H9 (cell line): ENCODE measurements around the gene CACNA2D4. TPM values are rescaled to one million over a fixed set of nuclear protein-coding genes. Genes with fewer than 3 reads are reported as not detected.

Experiments used
- DNase-seq: peaks from one replicate; pipeline ENCODE4 v3.0.0-alpha.2; 2017
- H2AFZ ChIP-seq: one replicate; pipeline ENCODE4 v1.6.1; 2013; ENCODE audit warnings: mild to moderate bottlenecking, low read length, control low read depth, moderate library complexity
- H2AK5ac ChIP-seq: 2 replicates; pipeline ENCODE4 v1.6.1; 2013; ENCODE audit warnings: low read length, control low read depth, mixed read lengths; ENCODE audit not compliant: insufficient read length
- H2BK120ac ChIP-seq: one replicate; pipeline ENCODE4 v1.6.1; 2013; ENCODE audit warnings: low read depth, mild to moderate bottlenecking, low read length, control low read depth, inconsistent platforms; ENCODE audit not compliant: poor library complexity, severe bottlenecking
- H2BK12ac ChIP-seq: 2 replicates; pipeline ENCODE4 v1.6.1; 2013; ENCODE audit warnings: low read length, control low read depth, mixed read lengths, low read depth; ENCODE audit not compliant: insufficient read length
- H2BK15ac ChIP-seq: 2 replicates; pipeline ENCODE4 v1.6.1; 2013; ENCODE audit warnings: low read depth, low read length, control low read depth
- H2BK20ac ChIP-seq: one replicate; pipeline ENCODE4 v1.6.1; 2013; ENCODE audit warnings: low read depth, mild to moderate bottlenecking, low read length, control low read depth, inconsistent platforms; ENCODE audit not compliant: poor library complexity, severe bottlenecking
- H2BK5ac ChIP-seq: 2 replicates; pipeline ENCODE4 v1.6.1; 2013; ENCODE audit warnings: low read length, control low read depth, mixed read lengths; ENCODE audit not compliant: insufficient read length
- H3K14ac ChIP-seq: 2 replicates; pipeline ENCODE4 v1.6.1; 2013; ENCODE audit warnings: low read length, control low read depth; ENCODE audit not compliant: insufficient read depth
- H3K18ac ChIP-seq: 2 replicates; pipeline ENCODE4 v1.6.1; 2013; ENCODE audit warnings: low read depth, mild to moderate bottlenecking, mixed read lengths, low read length, control low read depth; ENCODE audit not compliant: insufficient read length
- H3K23ac ChIP-seq: 2 replicates; pipeline ENCODE4 v1.6.1; 2013; ENCODE audit warnings: low read length, control low read depth, mixed read lengths, low read depth; ENCODE audit not compliant: insufficient read length
- H3K23me2 ChIP-seq: 2 replicates; pipeline ENCODE4 v1.6.1; 2013; ENCODE audit warnings: low read depth, mild to moderate bottlenecking, mixed read lengths, low read length, control low read depth; ENCODE audit not compliant: insufficient read length, poor library complexity, severe bottlenecking
- H3K27ac ChIP-seq: 2 replicates; pipeline ENCODE4 v1.5.1; 2013; ENCODE audit warnings: low read length, control low read depth, mixed read lengths, low read depth; ENCODE audit not compliant: insufficient read length
- H3K27me3 ChIP-seq: 2 replicates; pipeline ENCODE4 v1.6.1; 2013; ENCODE audit warnings: low read length, control low read depth, inconsistent platforms; ENCODE audit not compliant: insufficient read depth
- H3K4ac ChIP-seq: 2 replicates; pipeline ENCODE4 v1.6.1; 2013; ENCODE audit warnings: low read depth, mild to moderate bottlenecking, control low read depth, inconsistent platforms, low read length, moderate library complexity
- H3K4me1 ChIP-seq: 2 replicates; pipeline ENCODE4 v1.6.1; 2013; ENCODE audit warnings: low read length, control low read depth, inconsistent platforms; ENCODE audit not compliant: insufficient read depth
- H3K4me2 ChIP-seq: 2 replicates; pipeline ENCODE4 v1.6.1; 2013; ENCODE audit warnings: low read length, control low read depth, mixed read lengths; ENCODE audit not compliant: insufficient read length, insufficient read depth
- H3K56ac ChIP-seq: 2 replicates; pipeline ENCODE4 v1.6.1; 2013; ENCODE audit warnings: low read depth, mild to moderate bottlenecking, mixed read lengths, low read length, control low read depth; ENCODE audit not compliant: insufficient read length
- H3K79me1 ChIP-seq: 2 replicates; pipeline ENCODE4 v1.6.1; 2013; ENCODE audit warnings: low read depth, mild to moderate bottlenecking, moderate library complexity, low read length, control low read depth, inconsistent platforms; ENCODE audit not compliant: insufficient read depth, poor library complexity, severe bottlenecking
- H3K79me2 ChIP-seq: 2 replicates; pipeline ENCODE4 v1.6.1; 2013; ENCODE audit warnings: low read length, control low read depth, inconsistent platforms; ENCODE audit not compliant: insufficient read depth
- H3K9ac ChIP-seq: 2 replicates; pipeline ENCODE4 v1.6.1; 2013; ENCODE audit warnings: low read length, control low read depth, mixed read lengths; ENCODE audit not compliant: insufficient read length; ENCODE audit errors: extremely low read depth
- H3K9me3 ChIP-seq: one replicate; pipeline ENCODE4 v1.6.1; 2013; ENCODE audit warnings: low read depth, low read length, inconsistent platforms; ENCODE audit not compliant: control insufficient read depth
- H3T11ph ChIP-seq: one replicate; pipeline ENCODE4 v1.6.1; 2013; ENCODE audit warnings: mild to moderate bottlenecking, low read length, control low read depth, inconsistent platforms
- H4K20me1 ChIP-seq: one replicate; pipeline ENCODE4 v1.6.1; 2013; ENCODE audit not compliant: control insufficient read depth, insufficient read length, insufficient read depth
- H4K5ac ChIP-seq: 2 replicates; pipeline ENCODE4 v1.6.1; 2013; ENCODE audit warnings: low read depth, mild to moderate bottlenecking, mixed read lengths, low read length, control low read depth; ENCODE audit not compliant: insufficient read length
- H4K8ac ChIP-seq: replicated peaks from 2 replicates; pipeline ENCODE4 v1.6.1; 2013; ENCODE audit warnings: low read length, control low read depth, mixed read lengths, low read depth; ENCODE audit not compliant: insufficient read length
- H4K91ac ChIP-seq: 2 replicates; pipeline ENCODE4 v1.6.1; 2013; ENCODE audit warnings: low read depth, mild to moderate bottlenecking, moderate library complexity, mixed read lengths, low read length, control low read depth; ENCODE audit not compliant: insufficient read length
- H3K27ac Mint-ChIP-seq, 3 experiments: 2 replicates in 2 of 3; 3 replicates in 1 of 3; pipeline ENCODE4 v1.8.0; 2020 to 2021; ENCODE audit warnings: mixed read lengths in 3 of 3, mild to moderate bottlenecking in 1 of 3, moderate library complexity in 1 of 3
- H3K27me3 Mint-ChIP-seq: 2 replicates; pipeline ENCODE4 v1.8.0; 2021; ENCODE audit warnings: low read depth, mild to moderate bottlenecking, moderate library complexity, mixed read lengths
- H3K36me3 Mint-ChIP-seq, 3 experiments: 2 replicates in 2 of 3; 3 replicates in 1 of 3; pipeline ENCODE4 v1.8.0; 2020 to 2021; ENCODE audit warnings: low read depth in 3 of 3, mixed read lengths in 3 of 3; ENCODE audit not compliant: insufficient read depth in 1 of 3
- H3K4me1 Mint-ChIP-seq, 2 experiments: 2 replicates each; pipeline ENCODE4 v1.8.0; 2020; ENCODE audit warnings: mixed read lengths in 2 of 2
- H3K4me3 Mint-ChIP-seq, 2 experiments: 2 replicates in 1 of 2; 3 replicates in 1 of 2; pipeline ENCODE4 v1.8.0; 2020 to 2021; ENCODE audit warnings: mild to moderate bottlenecking in 2 of 2, mixed read lengths in 2 of 2, moderate library complexity in 1 of 2
- H3K9me3 Mint-ChIP-seq, 2 experiments: 2 replicates in 1 of 2; 3 replicates in 1 of 2; pipeline ENCODE4 v1.8.0; 2020; ENCODE audit warnings: mild to moderate bottlenecking in 2 of 2, mixed read lengths in 2 of 2, moderate library complexity in 1 of 2
- WGBS: extraction: QIAGEN DNeasy Blood & Tissue Kit; methylation state at CpG from one replicate; pipeline ENCODE4 v1.1.7; 2013; ENCODE audit warnings: missing lambda C conversion rate, low lambda C conversion rate, mixed read lengths; ENCODE audit not compliant: insufficient read length; ENCODE audit errors: extremely low coverage; 5-methylcytosine and 5-hydroxymethylcytosine counted together
- long read RNA-seq: library from polyadenylated mRNA; unstranded; transcript quantifications from one replicate; pipeline ENCODE4 v2.0.0, GENCODE V29; 2020
- total RNA-seq: library from RNA; stranded (reverse); gene quantifications from 2 replicates; pipeline ENCODE4 v1.2.1, GENCODE V29; 2021
- TF ChIP-seq, protein P1 (sequence below): fragments of 200-600 bp; sonication (generic); conservative IDR thresholded peaks from 3 replicates; pipeline ENCODE4 v1.8.0; 2021; ENCODE audit warnings: antibody characterized with exemption, mild to moderate bottlenecking

CACNA2D4 gene
- 0.61 and 0.79 TPM in 2 replicates for total RNA-seq
- long read RNA-seq, partial matches to known transcripts = 1 of 1 reads
- long read RNA-seq, other reads (novel, unspliced or antisense) = 0 of 1 reads

DNA sequence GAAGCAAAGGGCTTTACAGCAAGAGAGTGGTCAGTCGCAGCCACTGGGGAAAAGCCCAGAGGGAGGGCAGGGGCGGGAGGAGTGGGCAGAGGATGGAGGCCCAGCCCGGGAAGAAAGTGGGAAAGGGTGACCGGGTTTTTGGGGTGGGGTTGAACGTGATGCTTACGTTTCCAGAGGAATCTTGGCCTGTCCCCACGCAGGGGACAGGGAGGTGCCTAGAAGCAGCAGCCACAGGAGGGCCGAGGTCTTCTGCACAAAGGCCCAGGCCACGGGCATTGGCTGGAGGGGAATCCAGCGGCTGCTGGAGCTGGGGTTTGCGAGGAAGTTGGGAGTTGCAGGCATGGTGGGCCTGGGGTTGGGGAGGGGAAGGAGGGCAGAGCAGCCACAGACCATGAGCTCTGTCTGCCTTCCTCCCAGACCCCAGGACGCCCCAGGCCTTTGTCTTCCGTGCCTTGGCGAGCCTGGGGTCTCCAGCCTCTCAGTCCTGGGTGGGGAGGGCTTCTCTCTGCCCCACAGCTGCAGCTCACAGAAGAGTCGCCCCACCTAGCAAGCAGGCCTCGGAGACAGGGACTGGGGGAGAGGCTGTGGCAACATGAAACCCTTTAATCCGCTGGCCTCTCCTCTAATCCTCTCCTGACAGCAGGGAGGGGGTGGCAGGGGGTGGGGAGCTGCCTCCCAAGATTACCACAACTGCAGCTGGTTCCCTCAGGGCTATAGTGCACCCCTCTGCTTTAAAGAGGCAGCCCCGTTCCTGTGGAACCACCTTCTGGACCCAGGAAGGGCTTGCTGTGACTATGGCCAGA is at the start of gene CACNA2D4:
TSS of gene CACNA2D4 (minus strand) at position 572 of the 803 bp plus-strand sequence. CDS start at position 393, 179 bp downstream.
- WGBS = no CpG with 5 or more reads among the region's 18 CpGs
- Histone ChIP-seq H4K5ac (no peak within 1 kb of the TSS), H2AK5ac (no peak within 1 kb of the TSS), H3K9me3 (no peaks in the 10 kb centered on the region), H3K4ac (no peak within 1 kb of the TSS), H4K8ac (no peak within 1 kb of the TSS), H3K4me1 (no peaks in the 10 kb centered on the region), H3K79me2 (no peaks in the 10 kb centered on the region), H3K9ac (no peak within 1 kb of the TSS), H3K4me2 (no peak within 1 kb of the TSS), H3K23ac (no peak within 1 kb of the TSS), H3K27ac (no peak within 1 kb of the TSS), H3K23me2 (no peaks in the 10 kb centered on the region), H4K91ac (no peak within 1 kb of the TSS), H3K14ac (no peak within 1 kb of the TSS), H3K27me3 (no peaks in the 10 kb centered on the region), H2BK5ac (no peak within 1 kb of the TSS), H2BK20ac (no peak within 1 kb of the TSS), H2AFZ (no peak within 1 kb of the TSS), H3K18ac (no peak within 1 kb of the TSS), H2BK12ac (no peak within 1 kb of the TSS), H3T11ph (no peak within 1 kb of the TSS), H2BK15ac (no peak within 1 kb of the TSS), H4K20me1 (no peaks in the 10 kb centered on the region), H3K79me1 (no peaks in the 10 kb centered on the region), H2BK120ac (no peak within 1 kb of the TSS), H3K56ac (no peak within 1 kb of the TSS)
- Mint-ChIP-seq H3K9me3 (no peaks in the 10 kb centered on the region), H3K36me3 (no peaks in the 10 kb centered on the region; a peak in 1 of 7 replicates), H3K27ac (peak within 1 kb of the TSS in 1 of 3 experiments; percentile 11; a peak in 3 of 7 replicates), H3K4me1 (peaks cover 16 to 51% of the 10 kb centered on the region in 2 experiments), H3K27me3 (no peaks in the 10 kb centered on the region; the same call in none of the 2 replicates), H3K4me3 (peak within 1 kb of the TSS in 1 of 2 experiments; percentile 32; a peak in 2 of 5 replicates)
- peak; percentile 34 for DNase-seq
- TF ChIP-seq, protein P1, sequence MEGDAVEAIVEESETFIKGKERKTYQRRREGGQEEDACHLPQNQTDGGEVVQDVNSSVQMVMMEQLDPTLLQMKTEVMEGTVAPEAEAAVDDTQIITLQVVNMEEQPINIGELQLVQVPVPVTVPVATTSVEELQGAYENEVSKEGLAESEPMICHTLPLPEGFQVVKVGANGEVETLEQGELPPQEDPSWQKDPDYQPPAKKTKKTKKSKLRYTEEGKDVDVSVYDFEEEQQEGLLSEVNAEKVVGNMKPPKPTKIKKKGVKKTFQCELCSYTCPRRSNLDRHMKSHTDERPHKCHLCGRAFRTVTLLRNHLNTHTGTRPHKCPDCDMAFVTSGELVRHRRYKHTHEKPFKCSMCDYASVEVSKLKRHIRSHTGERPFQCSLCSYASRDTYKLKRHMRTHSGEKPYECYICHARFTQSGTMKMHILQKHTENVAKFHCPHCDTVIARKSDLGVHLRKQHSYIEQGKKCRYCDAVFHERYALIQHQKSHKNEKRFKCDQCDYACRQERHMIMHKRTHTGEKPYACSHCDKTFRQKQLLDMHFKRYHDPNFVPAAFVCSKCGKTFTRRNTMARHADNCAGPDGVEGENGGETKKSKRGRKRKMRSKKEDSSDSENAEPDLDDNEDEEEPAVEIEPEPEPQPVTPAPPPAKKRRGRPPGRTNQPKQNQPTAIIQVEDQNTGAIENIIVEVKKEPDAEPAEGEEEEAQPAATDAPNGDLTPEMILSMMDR = no peak
